Loucy (cell line): ENCODE measurements around the gene KPRP.

Source experiments
- EZH2phosphoT487 ChIP-seq: fragments of 200-600 bp; IDR thresholded peaks from 2 replicates; pipeline ENCODE4 v1.6.1; 2018; ENCODE audit warnings: antibody characterized with exemption, mild to moderate bottlenecking, moderate library complexity, borderline replicate concordance
- TF ChIP-seq, protein P1 (sequence below): fragments of 200-600 bp; sonication (generic); conservative IDR thresholded peaks from 2 replicates; pipeline ENCODE4 v1.5.1; 2014; ENCODE audit warnings: mild to moderate bottlenecking, antibody characterized with exemption, low read length

DNA sequence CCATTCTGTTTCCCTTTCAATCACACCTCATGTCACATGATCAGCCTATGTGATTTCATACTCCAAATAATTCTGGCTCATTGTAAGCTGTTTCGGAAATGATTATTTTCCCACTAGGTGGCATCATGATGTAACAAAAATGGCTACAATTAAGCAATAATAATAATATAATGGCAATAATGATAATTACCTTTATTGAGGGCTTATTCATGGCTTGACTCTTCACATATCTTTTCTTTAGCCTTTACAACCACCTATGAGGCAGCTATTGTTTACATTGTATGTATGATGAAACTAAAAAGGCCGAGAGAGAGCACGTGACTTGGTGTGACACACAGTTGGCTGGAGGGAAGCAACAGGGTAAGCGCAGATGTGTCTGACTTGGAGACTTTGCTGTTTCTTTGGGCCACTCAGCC is 12.5 kb upstream of the KPRP start:
- TF ChIP-seq, protein P1, sequence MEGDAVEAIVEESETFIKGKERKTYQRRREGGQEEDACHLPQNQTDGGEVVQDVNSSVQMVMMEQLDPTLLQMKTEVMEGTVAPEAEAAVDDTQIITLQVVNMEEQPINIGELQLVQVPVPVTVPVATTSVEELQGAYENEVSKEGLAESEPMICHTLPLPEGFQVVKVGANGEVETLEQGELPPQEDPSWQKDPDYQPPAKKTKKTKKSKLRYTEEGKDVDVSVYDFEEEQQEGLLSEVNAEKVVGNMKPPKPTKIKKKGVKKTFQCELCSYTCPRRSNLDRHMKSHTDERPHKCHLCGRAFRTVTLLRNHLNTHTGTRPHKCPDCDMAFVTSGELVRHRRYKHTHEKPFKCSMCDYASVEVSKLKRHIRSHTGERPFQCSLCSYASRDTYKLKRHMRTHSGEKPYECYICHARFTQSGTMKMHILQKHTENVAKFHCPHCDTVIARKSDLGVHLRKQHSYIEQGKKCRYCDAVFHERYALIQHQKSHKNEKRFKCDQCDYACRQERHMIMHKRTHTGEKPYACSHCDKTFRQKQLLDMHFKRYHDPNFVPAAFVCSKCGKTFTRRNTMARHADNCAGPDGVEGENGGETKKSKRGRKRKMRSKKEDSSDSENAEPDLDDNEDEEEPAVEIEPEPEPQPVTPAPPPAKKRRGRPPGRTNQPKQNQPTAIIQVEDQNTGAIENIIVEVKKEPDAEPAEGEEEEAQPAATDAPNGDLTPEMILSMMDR, result peak; percentile 42
- no peak for TF ChIP-seq EZH2phosphoT487
